Mesenchymal stem cell (in vitro differentiated cells and primary cell): ENCODE results near the gene LARGE2.

Experiments
- DNase-seq: peaks from one replicate; pipeline ENCODE4 v3.0.0-alpha.2; 2013
- H2AFZ ChIP-seq: one replicate; pipeline ENCODE4 v1.6.1; 2013; ENCODE audit warnings: low read depth, mild to moderate bottlenecking, control low read depth, inconsistent platforms, low read length, moderate library complexity
- H2AK5ac ChIP-seq: 2 replicates; pipeline ENCODE4 v1.6.1; 2013; ENCODE audit warnings: low read length, moderate library complexity, mild to moderate bottlenecking, inconsistent platforms; ENCODE audit not compliant: severe bottlenecking
- H2BK120ac ChIP-seq: one replicate; pipeline ENCODE4 v1.6.1; 2013; ENCODE audit warnings: low read depth, mild to moderate bottlenecking, inconsistent platforms, low read length, moderate library complexity
- H2BK12ac ChIP-seq, 2 experiments: one replicate each; pipeline ENCODE4 v1.6.1; 2013; ENCODE audit warnings: inconsistent platforms in 2 of 2, low read length in 2 of 2, mild to moderate bottlenecking in 2 of 2, moderate library complexity in 2 of 2, control low read depth in 1 of 2
- H2BK15ac ChIP-seq: one replicate; pipeline ENCODE4 v1.6.1; 2013; ENCODE audit warnings: mild to moderate bottlenecking, low read depth, inconsistent platforms; ENCODE audit not compliant: poor library complexity, severe bottlenecking
- H2BK5ac ChIP-seq: 2 replicates; pipeline ENCODE4 v1.6.1; 2013; ENCODE audit warnings: low read depth, mild to moderate bottlenecking, low read length, control low read depth, inconsistent platforms; ENCODE audit not compliant: poor library complexity, severe bottlenecking
- H3K14ac ChIP-seq, 2 experiments: one replicate each; pipeline ENCODE4 v1.6.1; 2013; ENCODE audit warnings: inconsistent platforms in 2 of 2, low read length in 2 of 2, control low read depth in 1 of 2, mild to moderate bottlenecking in 1 of 2, moderate library complexity in 1 of 2
- H3K18ac ChIP-seq, 2 experiments: one replicate each; pipeline ENCODE4 v1.6.1; 2013; ENCODE audit warnings: inconsistent platforms in 2 of 2, low read length in 2 of 2, control low read depth in 1 of 2, low read depth in 1 of 2, mild to moderate bottlenecking in 1 of 2
- H3K23ac ChIP-seq, 2 experiments: one replicate each; pipeline ENCODE4 v1.6.1; 2013; ENCODE audit warnings: inconsistent platforms in 2 of 2, low read length in 2 of 2, mild to moderate bottlenecking in 2 of 2, moderate library complexity in 2 of 2, control low read depth in 1 of 2
- H3K27ac ChIP-seq: 2 replicates; pipeline ENCODE4 v1.5.1; 2013; ENCODE audit warnings: mild to moderate bottlenecking, moderate library complexity, low read length, control low read depth, inconsistent platforms; ENCODE audit not compliant: poor library complexity, severe bottlenecking
- H3K27me3 ChIP-seq, 2 experiments: 2 replicates each; pipeline versions ENCODE4 v1.6.1 to v1.7.0; 2013; ENCODE audit warnings: low read length in 2 of 2, mild to moderate bottlenecking in 2 of 2, moderate library complexity in 2 of 2, control low read depth in 1 of 2, inconsistent platforms in 1 of 2; ENCODE audit not compliant: control insufficient read depth in 1 of 2, insufficient read depth in 1 of 2
- H3K36me3 ChIP-seq, 2 experiments: 2 replicates each; pipeline versions ENCODE4 v1.6.1 to v1.7.0; 2013; ENCODE audit warnings: low read length in 2 of 2, control low read depth in 1 of 2, inconsistent platforms in 1 of 2, low read depth in 1 of 2, mild to moderate bottlenecking in 1 of 2; ENCODE audit not compliant: insufficient read depth in 2 of 2, control insufficient read depth in 1 of 2
- H3K4ac ChIP-seq, 2 experiments: one replicate each; pipeline ENCODE4 v1.6.1; 2013; ENCODE audit warnings: inconsistent platforms in 2 of 2, low read length in 2 of 2, mild to moderate bottlenecking in 2 of 2, moderate library complexity in 2 of 2, control low read depth in 1 of 2, low read depth in 1 of 2
- H3K4me1 ChIP-seq: 2 replicates; pipeline ENCODE4 v1.6.1; 2013; ENCODE audit warnings: low read depth, low read length, control low read depth; ENCODE audit not compliant: control insufficient read depth, insufficient read depth
- H3K4me2 ChIP-seq: 2 replicates; pipeline ENCODE4 v1.6.1; 2013; ENCODE audit warnings: low read length, mild to moderate bottlenecking, inconsistent platforms; ENCODE audit not compliant: poor library complexity, severe bottlenecking
- H3K4me3 ChIP-seq, 2 experiments: 2 replicates each; pipeline versions ENCODE4 v1.5.1 to v1.7.0; 2013; ENCODE audit warnings: low read length in 2 of 2, mild to moderate bottlenecking in 2 of 2, control low read depth in 1 of 2, low read depth in 1 of 2; ENCODE audit not compliant: insufficient read depth in 1 of 2
- H3K79me1 ChIP-seq: replicated peaks from 2 replicates; pipeline ENCODE4 v1.6.1; 2013; ENCODE audit warnings: mild to moderate bottlenecking, control low read depth, low read length, inconsistent platforms; ENCODE audit not compliant: poor library complexity, severe bottlenecking
- H3K9ac ChIP-seq: 2 replicates; pipeline ENCODE4 v1.7.0; 2013; ENCODE audit warnings: mild to moderate bottlenecking, low read length, moderate library complexity
- H3K9me3 ChIP-seq: 2 replicates; pipeline ENCODE4 v1.7.0; 2013; ENCODE audit warnings: mild to moderate bottlenecking, low read length; ENCODE audit not compliant: control insufficient read depth
- H4K8ac ChIP-seq: one replicate; pipeline ENCODE4 v1.6.1; 2013; ENCODE audit warnings: inconsistent platforms, mild to moderate bottlenecking, low read length, moderate library complexity
- H4K91ac ChIP-seq: one replicate; pipeline ENCODE4 v1.6.1; 2013; ENCODE audit warnings: mild to moderate bottlenecking, low read length, inconsistent platforms
- WGBS: methylation state at CpG from one replicate; pipeline ENCODE4 v1.1.7; 2013; ENCODE audit warnings: mixed read lengths; 5-methylcytosine and 5-hydroxymethylcytosine counted together

The LARGE2 gene

DNA sequence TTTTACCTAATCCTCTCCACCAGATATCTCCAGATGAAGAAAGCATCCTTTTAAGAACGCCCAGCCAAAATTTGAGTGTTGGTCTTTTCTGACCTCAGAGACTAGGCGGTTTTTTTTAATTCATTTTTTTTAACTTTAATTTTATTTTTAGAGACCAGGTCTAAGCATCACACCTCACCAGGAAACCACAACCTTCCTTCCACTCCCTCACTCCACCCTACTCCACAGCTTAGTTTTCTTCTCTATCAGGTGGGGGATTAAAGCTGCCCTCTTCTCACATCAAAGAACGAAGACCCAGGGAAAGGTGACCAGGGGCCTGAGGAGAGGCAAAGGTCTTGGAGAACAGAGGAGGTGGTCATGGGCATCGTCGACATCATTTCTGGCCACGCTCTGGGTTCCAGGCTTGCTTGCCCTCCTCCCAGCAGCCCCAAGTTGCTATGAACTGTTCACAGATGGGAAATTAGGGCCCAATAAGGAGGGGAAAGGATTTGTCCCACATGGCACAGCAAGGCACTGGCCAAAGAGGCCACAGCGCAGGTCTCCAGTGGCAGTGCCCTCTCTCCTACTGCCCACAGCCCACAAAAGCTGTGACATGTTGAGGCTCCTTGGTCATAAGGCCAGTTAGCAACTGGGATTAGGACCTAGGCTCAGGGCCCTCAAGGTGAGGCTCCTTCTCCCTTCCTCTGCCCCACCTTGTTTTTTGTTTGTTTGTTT lies 3.3 kb upstream of the LARGE2 start:
- no peak overlapping the region for H3K23ac ChIP-seq
- whole genome bisulfite sequencing = 83% methylated on average over 6 of the region's 7 CpGs
- no peak for DNase-seq
- no peak overlapping the region for H4K91ac ChIP-seq
- H2BK12ac ChIP-seq = peak overlapping the region in 1 of 2 experiments; percentile 74
- no peak overlapping the region for H2BK5ac ChIP-seq
- no peak overlapping the region for H4K8ac ChIP-seq
- peak overlapping the region; percentile 99 for H3K9ac ChIP-seq
- peaks cover 22% of the 10 kb centered on the region for H3K79me1 ChIP-seq
- H3K4ac ChIP-seq = no peak overlapping the region
- no peak overlapping the region for H3K18ac ChIP-seq
- H3K36me3 ChIP-seq = peaks cover 22% of the 10 kb centered on the region in 2 experiments
- H2BK15ac ChIP-seq = no peak overlapping the region
- no peak overlapping the region for H2BK120ac ChIP-seq
- H3K4me3 ChIP-seq = peak overlapping the region in 1 of 2 experiments; percentile 100
- peaks cover 37% of the 10 kb centered on the region for H3K4me1 ChIP-seq
- no peak overlapping the region for H2AK5ac ChIP-seq
- no peak overlapping the region for H3K14ac ChIP-seq
- peak overlapping the region; percentile 29 for H2AFZ ChIP-seq
- H3K27ac ChIP-seq = no peak overlapping the region
- peaks cover 28 to 29% of the 10 kb centered on the region in 2 experiments for H3K27me3 ChIP-seq
- no peaks in the 10 kb centered on the region for H3K9me3 ChIP-seq
- H3K4me2 ChIP-seq = peak overlapping the region; percentile 99

DNA sequence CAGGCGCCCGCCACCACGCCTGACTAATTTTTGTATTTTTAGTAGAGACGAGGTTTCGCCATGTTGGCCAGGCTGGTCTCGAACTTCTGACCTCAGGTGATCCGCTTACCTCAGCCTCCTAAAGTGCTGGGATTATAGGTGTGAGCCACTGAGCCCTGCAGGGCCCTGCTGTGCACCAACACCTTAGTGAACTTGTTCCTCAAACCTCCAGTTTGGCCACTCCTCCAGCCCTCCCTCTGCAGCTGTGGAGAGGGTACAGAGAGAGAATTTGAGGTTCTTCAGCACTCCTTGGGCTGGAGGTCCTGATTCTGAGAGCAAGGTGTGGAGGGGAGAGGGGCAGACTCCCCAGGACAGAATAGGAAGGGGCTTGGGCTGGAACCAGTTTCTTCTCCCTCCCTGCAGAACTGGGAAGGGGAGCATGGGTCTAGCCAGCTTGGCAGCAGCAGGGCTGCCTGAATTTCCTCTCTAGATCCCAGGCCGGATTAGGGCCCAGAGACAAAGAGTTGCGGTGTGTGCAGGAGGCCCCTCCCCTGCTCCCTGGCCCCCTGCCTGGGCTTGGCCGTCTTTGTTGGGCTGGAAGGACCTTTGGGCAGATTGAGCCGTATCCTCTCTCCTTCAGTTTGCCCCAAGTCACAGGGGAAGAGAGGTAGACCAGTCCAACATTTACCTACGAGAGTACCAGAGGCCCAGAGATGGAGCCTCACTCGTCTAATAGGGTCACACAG lies 2.5 kb upstream of the LARGE2 start:
- H3K4me1 ChIP-seq = peaks cover 33% of the 10 kb centered on the region
- no peak overlapping the region for H2BK5ac ChIP-seq
- no peak overlapping the region for H4K91ac ChIP-seq
- H3K14ac ChIP-seq = no peak overlapping the region
- no peak overlapping the region for H3K4me2 ChIP-seq
- H3K36me3 ChIP-seq = peaks cover 13 to 14% of the 10 kb centered on the region in 2 experiments
- H4K8ac ChIP-seq = no peak overlapping the region
- H2BK12ac ChIP-seq = no peak overlapping the region
- no peak overlapping the region for H3K9ac ChIP-seq
- H3K79me1 ChIP-seq = peaks cover 14% of the 10 kb centered on the region
- H2AK5ac ChIP-seq = peak overlapping the region; percentile 70
- H3K9me3 ChIP-seq = no peaks in the 10 kb centered on the region
- H2AFZ ChIP-seq = no peak overlapping the region
- H3K27ac ChIP-seq = no peak overlapping the region
- DNase-seq = no peak
- H3K4ac ChIP-seq = no peak overlapping the region
- H3K4me3 ChIP-seq = no peak overlapping the region
- H3K18ac ChIP-seq = no peak overlapping the region
- peaks cover 35 to 38% of the 10 kb centered on the region in 2 experiments for H3K27me3 ChIP-seq
- no peak overlapping the region for H3K23ac ChIP-seq
- no peak overlapping the region for H2BK15ac ChIP-seq
- no peak overlapping the region for H2BK120ac ChIP-seq
- WGBS = 82% methylated on average over 13 of the region's 13 CpGs

DNA sequence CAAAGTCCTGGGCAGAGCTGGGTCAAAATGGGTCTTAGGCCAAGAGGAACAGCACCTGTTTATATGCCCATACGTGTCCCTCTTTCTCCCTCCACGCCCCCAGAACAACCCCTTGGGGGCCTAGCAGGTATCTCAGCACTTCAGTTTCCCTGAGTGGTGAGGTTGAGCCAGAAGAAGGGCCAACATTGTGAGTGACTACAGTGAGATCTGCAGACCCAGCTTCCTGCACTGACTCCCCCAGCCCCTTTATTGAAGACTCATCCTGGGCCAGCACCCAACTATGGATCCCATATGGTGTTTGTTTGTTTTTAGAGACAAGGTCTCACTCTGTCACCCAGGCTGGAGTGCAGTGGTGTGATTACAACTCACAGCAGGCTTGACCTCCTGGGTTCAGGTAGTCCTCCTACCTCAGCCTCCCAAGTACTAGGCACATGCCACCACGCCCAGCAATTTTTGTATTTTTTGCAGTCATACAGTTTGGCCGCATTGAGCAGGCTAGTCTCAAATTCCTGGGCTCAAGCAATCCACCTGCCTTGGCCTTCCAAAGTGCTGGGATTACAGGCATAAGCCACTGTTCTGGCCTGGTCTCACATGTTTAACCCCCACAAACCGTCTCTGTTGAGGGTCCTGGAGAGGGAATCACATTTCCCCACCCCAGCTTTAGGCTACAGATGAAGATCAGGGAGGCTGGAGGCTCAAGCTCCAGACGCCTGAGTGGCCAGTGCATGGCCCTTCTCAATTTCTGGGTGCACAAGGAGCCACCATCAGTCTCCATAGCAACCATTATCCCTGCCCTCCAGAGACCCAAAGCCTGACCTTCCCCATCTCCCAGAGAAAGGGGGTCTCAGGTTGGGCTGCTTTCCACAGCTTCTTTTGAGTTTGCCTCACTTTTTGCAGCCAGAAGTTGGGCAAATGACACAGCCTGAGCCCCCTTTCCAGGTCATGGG lies 1.7 kb upstream of the LARGE2 start:
- Histone ChIP-seq H3K4me1 (peaks cover 33% of the 10 kb centered on the region), H2AFZ (no peak overlapping the region), H3K9ac (no peak overlapping the region), H3K18ac (no peak overlapping the region), H3K4ac (no peak overlapping the region), H3K4me2 (no peak overlapping the region), H2BK15ac (no peak overlapping the region), H2AK5ac (no peak overlapping the region), H2BK12ac (no peak overlapping the region), H3K36me3 (peaks cover 5 to 6% of the 10 kb centered on the region in 2 experiments), H2BK5ac (no peak overlapping the region), H2BK120ac (no peak overlapping the region), H3K27me3 (peaks cover 36 to 40% of the 10 kb centered on the region in 2 experiments), H3K27ac (no peak overlapping the region), H3K79me1 (peaks cover 6% of the 10 kb centered on the region), H3K4me3 (no peak overlapping the region), H4K8ac (no peak overlapping the region), H4K91ac (no peak overlapping the region), H3K9me3 (no peaks in the 10 kb centered on the region), H3K23ac (no peak overlapping the region), H3K14ac (no peak overlapping the region)
- 73% methylated on average over 5 of the region's 6 CpGs for WGBS
- no peak for DNase-seq
